HG03045 (cell line): ENCODE data around the gene CMTM8.

Source experiments
- ATAC-seq: cut with Tn5 transposase; IDR thresholded peaks from one replicate; pipeline ENCODE4 v1.9.1; 2021; ENCODE audit warnings: mild to moderate bottlenecking, moderate library complexity; ENCODE audit not compliant: unreplicated experiment

The CMTM8 gene

DNA sequence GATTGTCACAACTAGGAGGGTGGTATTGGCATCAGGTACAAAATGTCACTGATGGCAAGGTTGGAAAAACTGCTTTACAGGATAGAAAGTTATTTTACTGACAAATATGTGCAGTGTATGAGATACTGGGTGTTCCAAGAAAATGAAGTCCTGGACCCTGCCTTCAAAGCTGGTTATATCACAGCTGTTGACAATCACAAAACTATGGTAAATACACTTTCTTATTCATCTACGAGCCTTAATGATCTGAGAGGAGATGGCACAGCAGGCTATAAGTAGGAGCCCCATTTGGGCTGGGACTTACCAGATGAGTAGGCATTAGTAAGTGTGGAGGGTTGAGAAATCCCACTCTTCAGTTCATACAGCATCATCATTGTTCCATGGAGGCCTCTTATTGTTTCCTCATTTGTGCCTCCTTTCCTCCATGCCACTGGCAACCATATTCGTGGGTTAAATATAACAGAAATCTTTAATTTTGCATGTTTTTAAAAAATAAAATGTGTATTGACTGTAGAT lies 66.9 kb downstream of the CMTM8 start:
- no peak for ATAC-seq

DNA sequence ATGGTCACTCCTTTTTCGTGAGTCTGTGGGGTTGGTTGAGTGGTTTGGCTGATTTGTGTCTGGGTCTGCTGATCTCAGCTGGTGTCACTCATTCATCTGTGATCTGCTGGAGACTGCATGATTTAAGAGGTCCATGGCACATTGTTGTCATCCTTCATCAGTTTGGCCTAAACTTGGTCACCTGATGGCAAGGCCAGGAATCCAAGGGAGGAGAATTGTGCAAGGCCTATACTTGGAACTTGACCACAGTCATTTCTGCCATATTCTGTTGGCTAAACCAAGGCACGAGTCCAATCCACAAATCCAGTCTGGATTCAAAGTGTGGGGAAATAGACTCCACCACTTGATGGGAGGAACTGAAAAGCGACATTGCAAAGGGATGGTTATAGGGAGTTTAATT lies 67.6 kb downstream of the CMTM8 start:
- no peak for ATAC-seq

DNA sequence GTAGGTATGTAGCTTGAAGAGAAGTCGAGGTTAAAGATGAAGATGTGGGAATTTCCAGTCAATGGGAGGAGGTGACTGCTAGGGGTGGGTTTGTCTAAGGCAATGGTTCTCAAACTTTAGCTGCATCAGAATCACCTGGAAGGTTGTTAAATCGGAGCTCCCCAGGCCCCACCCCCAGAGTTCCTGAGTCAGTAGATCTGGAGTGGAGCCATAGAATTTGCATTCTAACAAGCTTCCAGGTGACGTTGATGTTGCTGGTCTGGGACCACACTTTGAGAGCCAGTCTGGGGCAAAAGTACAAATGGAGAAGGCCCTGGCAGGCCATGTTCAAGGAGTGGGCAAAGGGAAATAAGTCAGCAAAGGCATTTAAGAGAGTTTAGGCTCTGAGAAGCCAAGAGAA lies 69.1 kb downstream of the CMTM8 start:
- no peak for ATAC-seq

DNA sequence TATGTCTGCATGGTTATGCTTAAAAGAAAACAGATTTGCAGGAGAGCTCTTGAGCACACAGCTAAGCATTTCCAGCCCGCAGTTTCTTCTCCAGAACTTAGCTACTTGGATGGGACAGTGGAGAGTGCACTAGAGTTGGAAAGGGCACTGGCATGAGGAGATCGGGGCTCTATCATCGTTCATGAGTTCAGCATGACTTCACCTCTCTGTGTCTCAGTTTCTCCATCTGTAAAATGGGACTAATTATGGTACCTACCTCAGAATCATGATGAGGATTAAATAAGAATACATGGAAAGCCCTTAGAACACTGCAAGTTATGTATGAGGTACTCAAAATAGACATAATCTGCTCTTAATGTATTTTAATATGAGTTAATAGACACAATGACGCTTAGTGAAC lies 69.9 kb downstream of the CMTM8 start:
- no peak for ATAC-seq

DNA sequence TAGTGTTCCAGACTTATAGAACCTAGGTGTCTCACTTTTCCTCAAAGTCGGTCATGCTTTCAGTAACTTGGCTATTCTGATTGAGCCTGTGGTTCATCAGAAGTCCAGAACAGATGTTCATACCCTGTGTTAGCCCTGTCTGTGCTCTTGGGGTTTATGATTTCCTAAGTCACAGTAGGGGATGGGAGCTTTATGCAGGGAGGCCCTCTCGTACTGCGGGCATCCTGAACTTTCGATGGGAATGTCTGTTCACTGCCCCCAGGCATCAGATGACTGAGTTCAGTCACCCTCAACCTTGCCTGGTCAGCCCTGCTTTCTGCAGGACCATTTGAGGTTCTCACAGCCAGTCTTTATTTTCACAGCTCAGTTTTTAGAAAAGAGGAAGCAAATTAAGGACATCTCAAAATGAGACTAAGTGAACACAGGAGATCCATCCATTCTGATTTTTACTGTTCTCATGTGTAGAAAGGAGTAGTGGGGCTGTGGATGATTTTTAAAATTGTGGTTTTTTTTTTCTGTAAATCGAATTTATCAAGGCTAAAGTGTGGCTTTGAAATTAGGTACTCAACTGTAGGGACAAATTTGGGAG lies 71.3 kb downstream of the CMTM8 start:
- ATAC-seq, result no peak

DNA sequence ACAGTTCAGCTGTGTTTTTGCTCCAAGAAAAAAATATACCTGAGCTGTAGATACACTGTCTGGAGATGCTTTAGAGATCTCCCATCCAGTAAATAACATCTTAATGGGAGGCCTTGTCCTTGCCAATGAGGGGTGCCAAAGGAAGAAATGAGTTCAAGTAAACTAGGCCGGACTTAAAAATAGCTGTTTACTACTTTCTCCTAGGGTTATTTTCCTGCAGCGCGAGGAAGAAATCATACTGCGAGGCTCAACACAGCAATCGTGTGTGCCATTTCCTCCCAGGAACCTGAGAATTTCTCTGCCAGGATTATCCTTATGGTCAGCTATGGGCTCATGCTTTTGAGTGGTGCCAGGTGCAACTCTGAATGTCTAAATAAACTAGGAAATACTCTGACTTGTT lies 71.9 kb downstream of the CMTM8 start:
- ATAC-seq, result no peak

DNA sequence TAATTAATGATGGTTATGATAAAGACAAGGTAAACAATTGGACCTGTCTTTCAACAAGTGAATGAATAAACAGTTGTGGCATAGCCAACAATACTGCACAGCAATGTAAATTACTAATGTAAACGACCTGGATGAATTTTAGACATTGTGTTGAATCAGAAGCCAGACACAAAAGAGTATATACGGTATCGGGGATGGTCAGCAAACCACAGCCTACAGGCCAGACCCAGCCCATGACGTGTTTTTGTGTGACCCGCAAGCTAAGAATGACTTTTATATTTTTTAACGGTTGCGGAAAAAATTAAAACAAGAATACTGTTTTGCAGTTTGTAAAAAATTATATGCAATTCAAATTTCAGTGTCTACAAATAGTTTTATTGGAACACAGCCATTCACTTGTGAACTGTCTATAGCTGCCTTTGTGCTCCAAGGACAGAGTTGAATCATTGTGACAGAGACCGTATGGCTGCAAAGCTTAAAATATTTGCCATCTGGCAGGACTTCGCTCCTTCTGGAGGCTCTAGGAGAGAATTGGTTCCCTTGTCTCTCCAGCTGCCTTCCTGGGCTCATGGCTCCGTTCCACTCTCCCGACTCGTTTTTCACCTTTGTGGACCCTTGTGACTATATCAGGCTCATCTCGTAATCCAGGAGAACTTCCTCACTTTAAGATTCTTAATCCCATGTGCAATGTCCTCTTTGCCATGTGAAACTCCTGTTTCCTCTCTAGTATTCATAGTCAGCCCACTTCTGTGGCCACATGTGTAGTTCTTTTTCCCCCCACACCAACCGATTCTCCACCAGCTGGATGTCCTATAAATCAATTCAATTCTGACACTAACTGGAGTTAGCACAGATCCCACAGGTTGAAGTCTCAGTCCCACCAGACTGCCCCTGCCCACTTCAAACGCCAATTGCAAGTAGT lies 72.7 kb downstream of the CMTM8 start:
- ATAC-seq, result no peak

DNA sequence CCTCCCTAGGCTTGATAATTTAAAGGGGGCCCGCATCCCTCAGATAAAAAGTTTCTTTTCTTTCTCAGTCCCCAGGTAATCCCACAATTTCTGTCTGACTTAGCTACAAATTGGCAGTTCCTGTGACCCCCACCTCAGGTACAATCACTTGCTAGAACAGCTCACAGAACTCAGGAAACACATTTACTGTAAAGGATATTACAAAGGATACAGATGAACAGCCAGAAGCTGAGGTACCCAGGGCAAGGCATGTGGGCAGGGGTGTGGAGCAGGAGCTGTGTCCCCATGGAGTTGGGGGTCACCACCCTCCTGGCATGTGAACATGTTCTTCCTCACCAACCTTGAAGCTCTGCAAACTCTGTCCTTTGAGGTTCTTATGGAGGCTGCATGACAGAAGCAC lies 73.8 kb downstream of the CMTM8 start:
- ATAC-seq, result no peak

DNA sequence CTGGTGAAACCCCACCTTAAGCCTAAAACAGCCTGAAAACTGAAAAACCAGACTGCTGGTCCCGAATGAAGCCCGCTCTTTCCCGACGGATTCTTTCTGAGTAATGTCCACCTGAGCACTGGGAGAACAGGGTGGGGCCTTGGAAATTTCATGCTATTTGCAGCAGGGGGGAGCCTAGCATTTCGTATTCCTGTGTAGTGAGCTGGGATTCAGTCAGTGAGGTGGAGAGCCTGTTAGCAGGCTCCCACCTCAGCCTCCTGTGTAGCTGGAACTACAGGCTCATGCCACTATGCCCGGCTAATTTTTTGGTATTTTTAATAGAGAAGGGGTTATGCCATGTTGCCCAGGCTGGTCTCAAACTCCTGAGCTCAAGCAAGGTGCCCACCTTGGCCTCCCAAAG lies 74.7 kb downstream of the CMTM8 start:
- ATAC-seq, result no peak

DNA sequence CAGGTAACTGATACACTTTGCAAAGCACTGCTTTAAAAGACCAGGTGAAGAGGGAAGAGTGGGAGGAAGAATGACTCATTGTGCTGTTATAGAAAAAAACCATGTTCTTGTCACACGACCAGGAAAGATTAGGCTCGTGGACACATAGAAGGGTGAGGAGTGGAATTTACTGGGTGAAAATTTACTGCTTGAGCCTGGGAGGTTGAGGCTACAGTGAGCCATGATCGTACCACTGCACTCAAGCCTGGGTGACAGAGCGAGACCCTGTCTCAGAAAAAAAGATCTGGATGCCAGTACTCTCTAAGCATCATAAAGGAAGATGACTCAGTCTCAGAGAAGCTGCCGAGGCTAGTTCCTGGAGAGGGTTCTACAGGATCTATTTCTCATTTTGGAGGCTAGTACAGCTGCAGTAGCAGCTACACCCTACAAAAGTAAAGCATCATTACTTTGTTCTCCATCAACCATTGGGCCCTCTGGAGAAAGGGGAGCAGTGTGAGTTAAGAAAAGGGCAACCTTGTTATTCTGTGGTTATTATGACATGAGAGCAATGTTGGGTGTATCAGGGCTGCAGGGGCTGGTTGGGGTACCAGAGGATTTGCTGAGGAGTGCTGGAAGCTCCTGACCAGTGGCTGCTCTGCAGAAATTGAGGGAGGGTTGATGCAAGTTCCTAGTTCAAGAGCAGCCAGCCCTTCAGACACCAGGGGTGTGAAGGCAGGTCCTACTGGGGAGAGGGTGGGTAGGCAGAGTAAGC lies 75.4 kb downstream of the CMTM8 start:
- no peak for ATAC-seq

DNA sequence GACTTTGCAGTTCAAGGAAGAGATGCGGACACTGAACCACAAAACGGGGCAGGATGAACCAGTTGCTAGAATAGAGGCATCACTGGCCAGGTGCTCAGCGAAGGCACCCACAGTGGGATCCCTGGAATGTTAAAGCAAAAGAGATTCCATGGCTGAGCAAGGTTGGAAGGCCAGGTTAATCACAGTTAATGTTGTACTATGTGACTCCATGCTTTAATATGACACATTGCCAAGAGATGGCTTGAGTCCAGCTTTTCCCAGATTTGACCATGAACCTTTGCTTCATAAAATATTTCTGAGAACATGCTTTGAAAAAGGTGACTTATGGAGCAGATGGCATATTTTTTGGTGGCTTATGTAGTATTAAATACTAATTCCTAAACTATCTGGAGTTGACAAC lies 77.0 kb downstream of the CMTM8 start:
- no peak for ATAC-seq

DNA sequence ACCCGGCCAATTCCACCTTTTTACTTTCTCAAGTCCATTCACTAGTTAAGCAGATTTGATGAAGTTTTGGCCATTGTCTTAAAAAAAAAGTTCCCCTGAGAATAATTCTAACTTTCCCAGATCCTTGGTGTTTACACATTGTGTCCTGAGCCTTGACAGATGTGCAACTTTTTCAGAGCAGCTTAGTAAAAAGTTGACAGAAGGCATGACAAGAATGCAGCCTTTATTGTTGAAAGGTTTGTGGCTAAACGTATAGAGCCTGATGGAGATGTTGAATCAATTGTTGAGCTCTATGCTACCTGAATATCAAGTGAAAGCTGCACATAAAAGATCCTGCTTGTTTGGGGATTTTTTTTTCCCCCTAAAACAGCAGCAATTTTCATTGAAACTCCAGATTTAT lies 77.8 kb downstream of the CMTM8 start:
- no peak for ATAC-seq

DNA sequence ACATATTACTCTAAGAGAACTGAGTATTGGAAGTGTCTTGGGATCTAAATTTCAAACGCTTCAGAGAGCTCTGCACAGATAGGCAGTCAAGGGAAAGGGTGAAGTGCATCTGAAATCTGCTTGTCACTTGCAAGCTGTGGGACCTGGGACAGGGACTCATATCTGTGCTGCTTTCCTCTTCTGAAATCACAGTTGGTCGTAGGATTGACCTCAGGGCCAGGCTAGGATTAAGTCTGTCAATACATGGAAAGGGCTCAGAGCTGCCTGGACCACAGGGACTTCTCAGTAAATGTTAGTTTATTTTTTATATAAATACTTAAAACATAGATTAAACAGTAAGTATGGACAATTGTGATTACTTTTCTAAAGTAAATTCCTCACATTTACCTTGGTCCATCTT lies 78.5 kb downstream of the CMTM8 start:
- no peak for ATAC-seq

DNA sequence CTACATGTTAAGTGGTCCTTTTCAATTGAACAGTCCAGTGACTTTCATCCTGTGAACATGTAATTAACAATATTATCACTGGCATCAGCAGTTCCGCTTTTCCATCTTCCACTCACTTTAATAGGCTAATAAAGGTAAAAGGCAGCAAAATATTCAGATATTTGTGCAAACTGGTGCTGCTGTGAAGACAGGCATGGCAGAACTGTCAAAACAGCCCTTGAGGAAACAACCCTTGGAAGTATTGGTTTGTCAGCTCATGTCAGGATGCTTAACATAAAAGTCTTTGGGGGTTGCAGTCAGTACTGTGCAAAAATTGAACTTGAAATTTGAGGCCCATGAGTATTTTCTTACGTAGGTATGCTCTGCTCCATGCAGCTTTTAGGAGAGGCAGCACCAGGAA lies 81.1 kb downstream of the CMTM8 start:
- ATAC-seq, result no peak

DNA sequence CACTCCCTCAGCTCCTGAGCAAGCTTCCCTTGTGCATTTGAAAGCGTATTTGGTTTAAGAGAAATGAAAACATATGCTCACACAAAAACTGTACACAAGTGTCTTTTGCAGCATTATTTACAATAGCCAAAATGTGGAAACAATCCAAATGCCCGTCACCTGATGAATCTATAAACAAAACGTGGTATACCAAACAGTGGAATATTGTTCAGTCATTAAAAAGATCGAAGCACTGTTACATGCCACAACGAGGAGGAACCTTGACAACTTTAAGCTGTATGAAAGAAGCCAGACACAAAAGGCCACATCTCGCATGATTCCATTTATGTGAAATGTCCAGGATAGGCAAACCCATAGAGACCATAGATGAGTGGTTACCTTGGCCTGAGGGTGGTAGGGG lies 81.6 kb downstream of the CMTM8 start:
- ATAC-seq, result no peak

DNA sequence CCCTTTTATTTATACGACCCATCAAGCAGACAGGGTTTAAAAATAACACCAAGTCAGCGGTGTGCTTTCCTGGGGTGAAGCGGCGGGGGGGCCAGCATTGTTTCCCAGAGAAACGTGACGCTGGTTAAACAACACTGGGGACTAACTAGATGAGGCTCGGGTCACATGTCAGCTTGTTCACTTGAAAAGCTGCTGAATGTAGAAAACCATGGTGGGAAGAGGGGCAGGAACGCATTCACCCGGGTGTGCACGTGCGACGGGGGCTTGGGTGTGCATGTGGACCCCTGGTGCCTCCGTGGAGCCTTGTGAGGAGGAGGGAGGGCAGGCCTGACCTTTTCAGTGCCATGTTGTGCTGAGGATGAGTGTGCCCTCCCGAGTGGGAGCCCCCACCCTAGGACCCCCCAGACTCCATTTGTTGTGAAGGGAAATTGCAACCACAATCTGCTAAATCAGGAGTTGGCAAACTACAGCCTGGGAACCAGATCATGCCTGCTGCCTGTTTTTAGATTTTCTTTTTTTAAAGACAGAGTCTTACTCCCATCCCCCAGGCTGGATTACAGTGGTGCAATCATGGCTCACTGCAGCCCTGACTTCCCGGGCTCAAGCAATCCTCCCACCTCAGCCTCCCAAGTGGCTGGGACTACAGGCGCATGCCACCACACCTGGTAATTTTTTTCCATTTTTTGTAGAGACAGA lies 82.8 kb downstream of the CMTM8 start:
- ATAC-seq, result no peak

DNA sequence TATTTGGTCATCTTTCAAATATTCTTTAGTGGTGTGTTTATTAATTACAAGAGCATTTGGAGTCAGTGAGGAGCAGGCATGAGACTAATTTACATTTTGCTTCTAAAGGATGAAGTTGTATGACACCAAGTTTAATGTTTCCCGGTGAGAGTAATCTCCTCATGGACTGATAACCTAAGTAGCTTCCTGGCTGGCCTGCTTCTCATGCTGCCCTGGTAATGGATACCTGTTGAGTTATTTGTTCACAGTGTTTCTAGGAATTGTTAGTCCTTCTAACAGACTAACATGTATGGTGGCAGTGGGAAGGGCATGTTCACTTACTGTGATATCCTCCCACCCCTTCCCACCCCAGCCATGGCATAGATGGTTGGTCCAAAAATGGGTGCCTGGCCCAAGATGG lies 83.8 kb downstream of the CMTM8 start:
- no peak for ATAC-seq

DNA sequence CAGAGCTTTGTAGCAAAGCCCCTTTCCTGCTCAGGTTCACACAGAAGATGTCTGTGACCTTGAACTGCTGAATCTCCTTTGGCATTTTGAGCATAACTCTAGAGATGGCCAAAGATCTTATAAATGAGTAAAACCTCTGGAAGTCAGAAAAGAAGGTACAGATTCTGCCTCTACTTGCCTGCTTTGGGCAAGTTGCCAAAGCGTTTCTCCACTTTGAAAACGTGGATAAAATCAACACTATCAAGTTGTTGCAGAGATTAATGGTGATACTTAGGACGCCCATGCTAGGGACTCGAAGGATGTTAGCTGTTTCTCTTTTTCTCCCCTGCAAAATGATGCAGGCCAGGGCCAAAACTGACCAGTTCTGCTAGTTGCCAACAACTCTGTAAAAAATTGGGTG lies 85.1 kb downstream of the CMTM8 start:
- ATAC-seq, result no peak

DNA sequence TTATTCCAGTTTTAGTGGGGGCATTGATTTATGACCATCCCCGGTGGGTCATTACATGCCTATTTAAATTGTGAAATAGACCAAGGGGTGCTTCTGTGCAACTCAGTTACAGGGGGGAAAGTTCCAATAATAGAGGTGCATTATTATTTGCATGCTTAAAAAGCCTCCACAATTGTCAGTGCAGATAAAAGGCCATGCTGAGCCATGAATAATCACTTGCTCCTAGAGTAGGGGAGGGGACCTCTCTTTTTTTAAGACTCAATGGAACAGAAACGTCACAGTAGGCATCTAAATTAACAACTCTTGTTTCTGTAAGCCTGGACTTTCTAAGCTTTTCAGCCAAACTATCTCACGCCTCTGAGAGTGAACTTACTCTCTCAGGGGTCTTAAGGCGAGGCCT lies 86.7 kb downstream of the CMTM8 start:
- no peak for ATAC-seq

DNA sequence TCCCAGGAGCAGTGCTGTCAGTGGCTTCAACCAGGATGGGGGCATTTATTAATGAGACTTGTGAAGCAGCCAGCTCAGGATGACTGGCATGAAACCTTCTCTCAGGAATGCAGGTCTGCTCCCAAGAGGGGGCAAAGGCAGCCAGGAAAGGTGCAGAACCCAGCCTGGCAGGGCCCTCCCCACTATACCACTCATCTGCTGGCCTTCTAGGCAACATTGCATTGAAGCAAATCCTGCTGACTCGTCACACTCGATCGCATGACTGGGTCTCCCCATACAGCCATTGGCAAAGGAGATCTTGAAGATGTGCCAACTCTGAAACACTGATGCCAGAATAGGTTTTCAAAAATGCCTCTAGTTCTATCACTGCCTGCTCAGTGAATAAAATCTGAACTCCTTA lies 87.4 kb downstream of the CMTM8 start:
- no peak for ATAC-seq

DNA sequence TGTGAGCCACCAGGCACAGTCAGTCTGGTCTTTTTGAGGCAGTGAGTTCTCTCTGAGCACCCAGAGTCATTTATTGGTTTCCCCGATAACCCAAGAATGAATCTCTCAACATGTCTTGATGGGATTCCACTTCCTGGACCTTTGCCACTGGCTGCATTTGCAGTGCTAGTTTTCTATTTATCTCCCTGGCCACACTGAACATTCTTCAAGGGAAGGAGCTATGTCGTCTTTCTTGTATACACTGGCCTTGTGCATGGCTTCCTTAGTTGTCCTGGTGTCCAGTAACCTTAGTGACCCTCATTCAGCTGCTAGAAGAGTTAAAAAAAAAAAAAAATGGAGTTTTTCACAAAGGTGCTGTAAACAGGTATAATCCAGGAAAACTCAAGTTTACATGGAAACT lies 88.3 kb downstream of the CMTM8 start:
- no peak for ATAC-seq
